NCI-H446 treated with DMSO at 0.1 percent for 48 hours (cell line): ENCODE measurements around the gene EIF5A.
A peak's percentile ranks its signal among the peaks of the same experiment; 100 is the strongest.

Experiments
- DNase-seq: peaks from one replicate; lab custom pipeline; 2025; lab: John Stamatoyannopoulos, UW

EIF5A gene

DNA sequence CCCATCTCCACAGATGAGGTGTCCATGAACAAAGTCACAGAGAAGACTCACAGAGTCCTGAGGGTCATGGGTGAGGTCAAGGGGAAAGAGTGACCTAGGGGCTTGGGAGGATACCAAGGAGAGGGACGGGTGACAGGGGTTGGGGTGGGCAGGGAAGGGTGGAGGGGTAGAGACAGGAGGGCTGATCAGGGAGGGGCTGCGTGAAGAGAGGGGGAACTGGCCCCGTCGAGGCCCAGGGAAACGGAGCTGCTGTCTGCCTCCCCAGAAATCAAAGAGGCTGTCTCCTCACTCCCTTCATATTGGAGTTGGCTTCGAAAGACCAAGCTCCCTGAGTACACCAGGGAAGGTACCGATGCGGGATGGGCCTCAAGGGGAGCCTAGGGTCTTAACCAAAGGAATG is 48.1 kb downstream of the EIF5A start:
- no peak for DNase-seq

DNA sequence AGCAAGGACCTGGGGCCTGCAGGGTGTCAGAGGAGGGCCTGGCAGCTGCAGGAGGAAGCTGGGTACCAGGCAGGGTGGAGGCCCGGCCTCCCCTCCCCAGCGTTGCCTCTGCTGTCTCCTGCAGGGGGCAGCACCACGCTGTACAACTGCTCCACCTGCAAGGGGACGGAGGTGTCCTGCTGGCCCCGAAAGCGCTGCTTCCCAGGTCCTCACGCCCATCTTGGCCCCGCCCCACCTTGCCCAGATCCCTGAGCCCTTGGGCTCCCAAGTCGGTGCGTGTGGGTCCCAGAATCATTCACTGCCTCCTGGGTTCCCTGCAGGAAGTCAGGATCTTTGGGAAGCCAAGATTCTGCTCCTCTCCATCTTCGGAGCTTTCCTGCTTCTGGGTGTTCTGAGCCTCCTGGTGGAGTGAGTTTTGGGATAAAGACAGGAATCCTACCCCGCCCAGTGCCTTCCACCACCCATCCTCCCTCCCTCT is 48.7 kb downstream of the EIF5A start:
- DNase-seq, result peak; percentile 27

DNA sequence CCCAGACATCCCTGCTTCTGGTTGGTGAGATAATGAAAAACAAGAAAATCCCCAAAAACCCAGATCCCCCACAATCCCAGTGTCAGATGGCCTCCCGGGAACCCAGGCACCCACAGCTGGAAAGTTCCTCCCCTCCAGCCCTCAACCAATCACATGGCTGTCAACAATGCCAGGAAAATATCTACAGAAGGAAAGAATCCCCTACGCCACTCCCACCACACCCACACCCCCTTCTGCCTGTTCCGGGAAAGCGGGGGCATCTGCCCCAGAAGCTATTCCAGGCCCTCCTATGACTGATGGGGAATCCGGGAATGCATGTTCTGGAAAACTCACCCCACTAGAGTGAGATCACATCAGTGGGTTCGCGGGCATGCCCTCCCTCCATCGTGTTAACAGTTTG is 49.3 kb downstream of the EIF5A start:
- no peak for DNase-seq

DNA sequence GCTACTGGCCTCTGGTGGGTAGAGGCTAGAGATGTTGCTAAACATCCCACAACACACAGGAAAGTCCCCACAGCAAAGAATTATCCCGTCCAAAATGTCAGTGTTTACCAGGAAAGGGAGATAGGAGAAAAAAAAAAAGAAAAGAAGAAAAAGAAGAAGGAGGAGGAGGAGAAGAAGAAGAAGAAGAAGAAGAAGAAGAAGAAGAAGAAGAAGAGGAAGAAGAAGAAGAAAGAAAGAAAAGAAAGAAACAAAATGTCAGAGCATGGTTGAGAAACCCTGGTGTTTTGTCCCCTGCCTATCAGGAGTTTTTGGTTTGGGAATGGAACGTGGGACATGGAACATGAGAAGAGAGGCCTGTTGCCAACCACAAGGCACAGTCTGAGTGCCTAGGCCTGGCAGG is 50.0 kb downstream of the EIF5A start:
- no peak for DNase-seq

DNA sequence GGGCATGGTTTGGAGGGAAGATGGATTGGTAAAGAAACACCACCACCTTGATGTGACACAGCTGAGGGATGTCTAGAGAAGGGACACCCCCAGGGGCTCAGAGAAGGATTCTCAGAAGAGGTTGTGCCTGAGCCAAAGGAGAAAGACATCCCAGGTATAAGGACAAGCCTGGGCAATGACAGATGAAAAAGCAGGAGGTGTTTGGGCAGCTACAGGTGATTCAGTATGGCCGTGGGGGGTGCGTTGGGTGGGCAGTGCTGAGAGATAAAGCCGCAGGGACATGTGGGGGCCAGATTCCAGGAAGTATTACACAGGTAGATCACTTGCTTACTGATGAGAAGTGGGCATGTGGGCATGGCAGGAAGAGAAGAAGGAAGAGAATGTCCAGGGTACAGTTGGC is 54.5 kb downstream of the EIF5A start:
- no peak for DNase-seq
